HepG2 (cell line): Measurements from ENCODE around the gene RBCK1. TPM values are rescaled to one million over a fixed set of nuclear protein-coding genes. Genes with fewer than 3 reads are reported as not detected.

Experiments
- ARNTL ChIP-seq: sonication (generic); formaldehyde crosslinking; IDR thresholded peaks from 2 replicates; pipeline ENCODE4 v1.4.0; 2020; ENCODE audit warnings: mild to moderate bottlenecking, missing genetic modification reagents
- CENPBD1 ChIP-seq: sonication (generic); formaldehyde crosslinking; IDR thresholded peaks from 2 replicates; pipeline ENCODE4 v1.8.0; 2022; ENCODE audit warnings: missing genetic modification reagents, low read depth, mild to moderate bottlenecking, borderline replicate concordance
- CHCHD3 ChIP-seq: sonication (generic); formaldehyde crosslinking; IDR thresholded peaks from 2 replicates; pipeline ENCODE4 v1.8.0; 2022; ENCODE audit warnings: mild to moderate bottlenecking, missing genetic modification reagents, moderate library complexity
- FOXK1 ChIP-seq: sonication (generic); formaldehyde crosslinking; IDR thresholded peaks from 2 replicates; pipeline ENCODE4 v1.4.0; 2020; ENCODE audit warnings: low read depth, missing genetic modification reagents, borderline replicate concordance
- IKZF1 ChIP-seq: fragments of 450-650 bp; IDR thresholded peaks from 2 replicates; pipeline ENCODE4 v1.7.1; 2016
- MAZ ChIP-seq, 2 experiments: sonication (generic) in 1 of 2; formaldehyde crosslinking in 1 of 2; IDR thresholded peaks; 2 replicates each; pipeline versions ENCODE4 v1.5.0 to v1.6.1; 2012 to 2020; ENCODE audit warnings: low read depth in 2 of 2, mild to moderate bottlenecking in 2 of 2, borderline replicate concordance in 1 of 2, improper control_type of control experiment in 1 of 2, low read length in 1 of 2, missing genetic modification reagents in 1 of 2, moderate library complexity in 1 of 2
- MIXL1 ChIP-seq: IDR thresholded peaks from 2 replicates; pipeline ENCODE4 v1.6.1; 2016
- MNT ChIP-seq: fragments of 450-650 bp; IDR thresholded peaks from 2 replicates; pipeline ENCODE4 v1.6.1; 2016
- MXI1 ChIP-seq: IDR thresholded peaks from 3 replicates; pipeline ENCODE4 v1.6.1; 2012; ENCODE audit warnings: low read depth, low read length, inconsistent platforms, borderline replicate concordance
- NCOA5 ChIP-seq: sonication (generic); formaldehyde crosslinking; IDR thresholded peaks from 2 replicates; pipeline ENCODE4 v1.4.0; 2020; ENCODE audit warnings: missing genetic modification reagents
- NFYC ChIP-seq: IDR thresholded peaks from 2 replicates; pipeline ENCODE4 v1.6.1; 2016; ENCODE audit warnings: missing genetic modification reagents, missing compliant biosample characterization
- NPAS2 ChIP-seq: sonication (generic); formaldehyde crosslinking; IDR thresholded peaks from 2 replicates; pipeline ENCODE4 v1.8.0; 2022; ENCODE audit warnings: mild to moderate bottlenecking, missing genetic modification reagents, borderline replicate concordance
- NR2F1 ChIP-seq, 2 experiments: fragments of 450-650 bp in 1 of 2; formaldehyde crosslinking in 1 of 2; IDR thresholded peaks; 2 replicates each; pipeline versions ENCODE4 v1.5.0 to v1.6.1; 2016 to 2020; ENCODE audit warnings: mild to moderate bottlenecking in 1 of 2, missing compliant biosample characterization in 1 of 2, missing genetic modification reagents in 1 of 2, moderate library complexity in 1 of 2
- RNF219 ChIP-seq: sonication (generic); formaldehyde crosslinking; IDR thresholded peaks from 2 replicates; pipeline ENCODE4 v1.5.0; 2020; ENCODE audit warnings: mild to moderate bottlenecking, missing genetic modification reagents
- SAFB2 ChIP-seq: sonication (generic); formaldehyde crosslinking; IDR thresholded peaks from 2 replicates; pipeline ENCODE4 v1.5.1; 2020; ENCODE audit warnings: missing genetic modification reagents, low read depth, mild to moderate bottlenecking, borderline replicate concordance
- SP140L ChIP-seq: sonication (generic); formaldehyde crosslinking; IDR thresholded peaks from 2 replicates; pipeline ENCODE4 v1.4.0; 2020; ENCODE audit warnings: missing genetic modification reagents, borderline replicate concordance
- ZBTB44 ChIP-seq: sonication (generic); formaldehyde crosslinking; IDR thresholded peaks from 2 replicates; pipeline ENCODE4 v1.4.0; 2020; ENCODE audit warnings: missing genetic modification reagents
- ZNF484 ChIP-seq: sonication (generic); formaldehyde crosslinking; IDR thresholded peaks from 2 replicates; pipeline ENCODE4 v1.5.1; 2020; ENCODE audit warnings: mild to moderate bottlenecking, low read depth, missing genetic modification reagents, borderline replicate concordance
- ZNF550 ChIP-seq: sonication (generic); formaldehyde crosslinking; IDR thresholded peaks from 2 replicates; pipeline ENCODE4 v1.4.0; 2020; ENCODE audit warnings: mild to moderate bottlenecking, missing genetic modification reagents, borderline replicate concordance
- ZNF616 ChIP-seq: sonication (generic); formaldehyde crosslinking; IDR thresholded peaks from 2 replicates; pipeline ENCODE4 v1.5.0; 2020; ENCODE audit warnings: low read depth, mild to moderate bottlenecking, missing genetic modification reagents
- ZNF766 ChIP-seq: sonication (generic); formaldehyde crosslinking; IDR thresholded peaks from 2 replicates; pipeline ENCODE4 v1.5.0; 2020; ENCODE audit warnings: missing genetic modification reagents, borderline replicate concordance
- ZNF782 ChIP-seq: sonication (generic); formaldehyde crosslinking; IDR thresholded peaks from 2 replicates; pipeline ENCODE4 v1.4.0; 2020; ENCODE audit warnings: missing genetic modification reagents, mild to moderate bottlenecking, borderline replicate concordance
- ZSCAN22 ChIP-seq: sonication (generic); formaldehyde crosslinking; IDR thresholded peaks from 2 replicates; pipeline ENCODE4 v1.4.0; 2020; ENCODE audit warnings: mild to moderate bottlenecking, missing genetic modification reagents
- polyA plus RNA-seq, 8 experiments: library from polyadenylated mRNA; depleted of rRNA in 3 of 8; stranded (reverse) in 7 of 8; unstranded in 1 of 8; fragments of >200 nt; fragmentation: Illumina TruSeq in 4 of 8; extraction: Trizol in 4 of 8; gene quantifications; 2 replicates each; pipeline versions ENCODE4 v1.2.1 to v1.2.3, GENCODE V29; 2011 to 2016; ENCODE audit warnings: low read depth in 4 of 8, missing spikeins in 1 of 8, mixed read lengths in 1 of 8; ENCODE audit not compliant: insufficient read depth in 1 of 8
- total RNA-seq, 5 experiments: library from RNA; depleted of rRNA; stranded (reverse); fragments of >200 nt; fragmentation: Illumina TruSeq; extraction: Trizol; gene quantifications; 2 replicates each; pipeline ENCODE4 v1.2.3, GENCODE V29; 2016; ENCODE audit warnings: low read depth in 1 of 5

The RBCK1 gene
- total and polyA plus RNA-seq, 2 of the 13 experiments (the other 11 are each of a cell fraction or from before 2014, with no cell fraction given), result 149 to 215 TPM

GRCh38 chr20:407953-408842, at the start of gene RBCK1 (continued):
- no peak for TF ChIP-seq ZSCAN22 (CRISPR knock-in tag)
- no peak for TF ChIP-seq NFYC (CRISPR knock-in tag)
- peak; percentile 71; the same call in 1 of the 2 replicates for TF ChIP-seq MAZ (IDR thresholded peaks at IDR 0.05; ENCODE audit: borderline replicate concordance, low read depth, low read length)
- TF ChIP-seq MAZ (CRISPR knock-in tag; IDR thresholded peaks at IDR 0.05; ENCODE audit: low read depth), result peak; percentile 85
- no peak; the same call in 1 of the 2 replicates for TF ChIP-seq ARNTL
- peak; percentile 92 for TF ChIP-seq ZNF616 (CRISPR knock-in tag)
- no peak for TF ChIP-seq NPAS2 (CRISPR knock-in tag)
- peak; percentile 10; the same call in 1 of the 2 replicates for TF ChIP-seq CHCHD3 (CRISPR knock-in tag)
- TF ChIP-seq ZNF782 (CRISPR knock-in tag), result no peak
- TF ChIP-seq FOXK1, result 0 out of 2 replicates have a peak, but pooled peaks have one; percentile 14
- peak; percentile 84; the same call in 1 of the 2 replicates for TF ChIP-seq ZNF550 (CRISPR knock-in tag)
- TF ChIP-seq MIXL1 (CRISPR knock-in tag), result no peak
- TF ChIP-seq IKZF1, result no peak
- no peak for TF ChIP-seq MNT
- TF ChIP-seq NCOA5 (CRISPR knock-in tag), result 0 out of 2 replicates have a peak, but pooled peaks have one; percentile 59
- no peak for TF ChIP-seq CENPBD1 (CRISPR knock-in tag)
- TF ChIP-seq SP140L (CRISPR knock-in tag), result no peak
- no peak; the same call in 2 of the 3 replicates for TF ChIP-seq MXI1
- peak in 1 of 2 experiments; percentile 61; a peak in 2 of 4 replicates for TF ChIP-seq NR2F1 (CRISPR knock-in tag; IDR thresholded peaks at IDR 0.05)
- 0 out of 2 replicates have a peak, but pooled peaks have one; percentile 14 for TF ChIP-seq ZBTB44 (CRISPR knock-in tag)
- TF ChIP-seq RNF219 (CRISPR knock-in tag), result no peak
- TF ChIP-seq ZNF766 (CRISPR knock-in tag), result peak; percentile 90
- TF ChIP-seq ZNF484 (CRISPR knock-in tag), result peak; percentile 77; the same call in 1 of the 2 replicates
- TF ChIP-seq SAFB2, result peak; percentile 79; the same call in 1 of the 2 replicates
